SK-N-MC (cell line): ENCODE measurements around the gene FRK.

Experiments
- EZH2 ChIP-seq: fragments of 200-600 bp; sonication (generic); IDR thresholded peaks from one replicate; pipeline ENCODE4 v1.6.1; 2017; ENCODE audit warnings: antibody characterized with exemption
- FOXP2 ChIP-seq: optimal IDR thresholded peaks from 2 replicates; pipeline ENCODE3; 2011; ENCODE audit warnings: mild to moderate bottlenecking, moderate library complexity; ENCODE audit not compliant: insufficient read depth; ENCODE audit errors: extremely low read length, control extremely low read depth
- POLR2AphosphoS5 ChIP-seq: IDR thresholded peaks from 2 replicates; pipeline ENCODE4 v1.6.1; 2012; ENCODE audit warnings: mild to moderate bottlenecking, low read depth, low read length, borderline replicate concordance

GRCh38 chr6:116034327-116034726, 26.4 kb downstream of the FRK start:
- TF ChIP-seq EZH2 (no peak), POLR2AphosphoS5 (peak; percentile 17; the same call in 1 of the 2 replicates), FOXP2 (no peak)
